NCI-H345 treated with DMSO at 0.1 percent for 48 hours (cell line): ENCODE measurements around the gene CMC2.

Source experiments
- DNase-seq: peaks from one replicate; lab custom pipeline; 2025; ENCODE audit not compliant: unreplicated experiment; lab: John Stamatoyannopoulos, UW

CMC2 gene

DNA sequence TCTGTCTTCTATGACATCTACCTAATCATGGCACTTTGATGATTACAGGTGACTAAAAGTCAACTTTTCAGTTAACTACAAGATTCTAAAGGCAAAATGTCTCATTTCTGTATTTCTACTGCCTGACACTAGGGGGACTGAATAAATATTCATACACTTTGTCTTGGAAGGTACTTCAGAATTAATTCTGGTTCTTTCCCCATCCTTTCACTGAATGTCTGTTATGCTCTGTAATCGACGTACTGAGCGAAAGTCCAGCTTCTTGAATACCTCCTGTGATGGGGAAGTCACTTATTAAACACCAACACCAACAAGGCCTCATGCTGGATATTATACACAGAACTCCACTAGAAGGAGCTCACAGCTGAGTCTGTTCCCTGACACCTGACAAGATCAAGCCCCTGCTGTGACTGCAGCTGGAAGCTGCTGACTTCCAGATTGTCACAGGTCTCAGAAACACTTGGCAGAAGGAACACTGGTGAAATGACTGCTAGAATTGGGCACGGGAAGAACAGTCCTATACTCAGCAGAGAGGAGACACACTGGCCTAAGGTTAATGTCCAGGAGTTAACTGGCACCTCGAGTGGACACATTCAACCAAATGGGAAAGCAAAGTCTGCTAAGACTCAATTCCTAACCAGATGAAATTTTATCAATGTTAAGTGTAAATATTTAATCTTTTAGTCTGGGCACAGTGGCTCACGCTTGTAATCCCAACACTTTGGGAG lies 31.9 kb downstream of the CMC2 start:
- no peak for DNase-seq

- DNase-seq: no peak
These were observed 32.7 kb downstream of the CMC2 start for GRCh38 chr16:80973991-80974390.

- DNase-seq: no peak
These were observed 34.1 kb downstream of the CMC2 start for GRCh38 chr16:80972611-80973010.

GRCh38 chr16:80971819-80972218 lies 34.9 kb downstream of the CMC2 start:
- DNase-seq: no peak

DNA sequence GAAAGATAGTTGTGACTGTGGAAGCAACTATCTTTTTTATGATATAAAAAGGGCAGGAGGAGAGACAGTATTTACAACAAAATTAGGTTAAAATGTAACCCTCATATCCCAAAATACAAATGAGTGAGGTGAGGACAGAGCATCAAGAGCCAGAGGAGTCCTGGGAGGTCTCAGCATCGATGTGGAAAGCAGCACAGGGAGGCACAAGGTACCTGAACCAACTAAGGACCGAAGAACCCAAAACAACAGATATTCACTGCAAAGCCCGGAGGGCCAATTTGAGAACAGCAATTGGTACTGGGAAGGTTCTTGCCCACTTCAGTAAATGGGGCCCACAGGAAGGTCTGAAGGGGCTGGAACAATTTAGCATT lies 37.6 kb downstream of the CMC2 start:
- DNase-seq: no peak

DNA sequence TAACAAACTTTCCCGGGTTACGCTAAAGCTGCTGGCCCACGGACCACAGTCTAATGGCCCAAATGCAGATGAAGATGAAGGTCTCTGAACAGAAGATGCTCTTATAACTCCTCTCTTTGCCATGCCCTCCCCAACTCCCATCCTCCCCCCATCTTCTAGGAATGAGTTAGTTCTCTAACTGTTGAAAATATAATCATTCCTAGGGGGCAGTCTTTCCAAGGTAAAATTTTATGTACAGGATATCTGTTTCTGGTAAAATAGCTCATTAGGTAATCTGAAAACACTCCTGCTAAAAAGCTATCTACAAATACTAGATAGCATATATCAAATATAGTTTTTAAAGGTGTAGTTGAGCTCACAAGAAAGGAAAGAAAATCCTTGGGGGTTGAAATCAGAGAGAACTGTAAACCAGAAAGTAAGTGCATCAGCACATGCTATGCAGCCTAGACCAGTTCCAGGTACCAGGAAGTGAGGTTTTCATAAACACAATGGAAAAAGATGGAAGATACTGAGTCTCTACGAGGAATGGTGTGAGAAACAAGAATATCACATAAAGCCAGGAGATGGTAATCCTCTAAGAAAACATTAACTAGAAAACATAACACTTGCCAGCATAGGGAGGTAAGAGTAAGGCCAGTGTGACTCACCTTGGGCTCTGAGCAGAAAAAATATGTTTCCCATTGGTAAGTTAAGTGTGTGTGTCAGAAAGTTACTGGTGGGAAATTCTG lies 38.1 kb downstream of the CMC2 start:
- no peak for DNase-seq

- DNase-seq: no peak
These were observed 40.1 kb downstream of the CMC2 start for GRCh38 chr16:80966617-80967016.

GRCh38 chr16:80964351-80964750 lies 42.3 kb downstream of the CMC2 start:
- DNase-seq: no peak

DNA sequence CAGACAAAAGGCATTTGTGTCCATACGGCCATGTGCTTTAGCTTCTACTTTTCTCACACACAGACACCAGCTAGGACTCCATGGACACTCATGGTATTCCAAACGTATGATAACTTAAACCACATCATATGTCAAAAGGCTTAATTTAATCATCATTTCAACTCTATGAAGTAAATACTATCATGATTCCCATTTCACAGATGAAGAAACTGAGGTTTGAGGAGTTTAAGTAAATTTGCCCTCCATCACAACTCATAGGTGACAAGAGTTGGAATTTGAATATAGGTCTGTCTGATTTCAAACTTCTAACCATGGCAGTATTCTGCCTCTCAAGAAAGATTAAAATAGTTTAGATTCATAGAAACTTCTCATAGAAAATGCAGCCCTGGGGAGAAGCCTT lies 43.8 kb downstream of the CMC2 start:
- no peak for DNase-seq

GRCh38 chr16:80958284-80958683 lies 48.4 kb downstream of the CMC2 start:
- no peak for DNase-seq

DNA sequence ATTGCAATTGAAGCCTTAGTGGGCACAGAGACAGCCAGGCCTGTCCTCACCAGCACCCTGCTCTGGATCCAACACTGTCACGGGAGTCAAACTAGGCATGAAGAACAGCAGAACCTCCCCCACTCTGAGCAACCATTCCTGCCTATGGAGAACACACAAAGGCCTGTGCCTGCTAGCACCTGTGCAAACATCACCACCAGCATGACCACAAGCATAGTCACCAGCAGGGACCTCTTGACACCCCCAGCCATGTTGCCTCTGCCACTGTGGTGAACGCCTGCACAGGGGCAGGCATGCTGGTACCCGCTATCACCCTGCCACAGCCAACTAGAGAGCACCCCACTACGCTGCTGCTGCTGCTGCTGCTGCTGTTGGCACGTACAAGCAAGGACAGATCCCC lies 51.7 kb downstream of the CMC2 start:
- DNase-seq: no peak

GRCh38 chr16:80948886-80949493 lies 57.7 kb downstream of the CMC2 start:
- DNase-seq: no peak

DNA sequence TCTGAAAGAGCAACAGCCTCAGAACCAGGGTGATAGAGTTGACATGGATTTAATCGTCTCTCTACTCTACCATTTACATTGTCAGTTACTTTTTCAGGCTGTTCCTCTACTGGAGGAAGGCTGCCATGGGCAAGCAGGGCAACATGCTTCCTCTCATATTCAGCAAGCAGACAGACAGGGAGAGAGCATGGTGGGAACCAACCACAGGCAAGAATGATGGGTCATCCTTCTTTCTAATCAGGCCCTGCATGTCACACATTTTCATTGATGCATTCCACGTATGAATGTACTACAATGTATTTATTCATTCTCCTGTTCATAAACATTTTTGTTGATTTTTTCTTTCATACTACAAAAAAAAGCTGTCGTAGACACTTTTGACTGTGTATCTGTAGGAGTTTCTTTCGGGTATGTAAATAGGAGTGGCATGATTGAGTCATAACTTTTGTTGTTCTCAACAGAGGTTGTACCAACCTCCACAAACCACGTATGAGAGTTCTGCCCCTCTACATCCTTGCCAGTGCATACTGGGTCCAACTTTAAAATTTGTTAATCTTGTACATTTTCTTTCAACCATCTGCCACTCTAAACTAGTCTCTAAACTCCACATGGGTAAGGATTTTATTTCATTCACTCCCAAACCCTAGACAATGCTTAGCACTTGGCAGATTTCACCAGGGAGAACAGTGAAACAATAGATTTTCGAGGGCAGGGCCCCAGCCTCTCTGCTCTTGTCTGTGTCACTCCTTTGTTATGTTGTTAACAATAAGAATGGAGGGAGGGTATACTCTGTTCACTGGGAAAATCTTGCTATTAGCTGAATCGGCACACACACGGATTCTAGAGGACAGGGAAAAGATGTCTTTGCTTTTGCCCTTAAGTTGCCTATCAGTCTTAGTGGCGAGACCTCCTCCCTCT lies 58.7 kb downstream of the CMC2 start:
- no peak for DNase-seq

DNA sequence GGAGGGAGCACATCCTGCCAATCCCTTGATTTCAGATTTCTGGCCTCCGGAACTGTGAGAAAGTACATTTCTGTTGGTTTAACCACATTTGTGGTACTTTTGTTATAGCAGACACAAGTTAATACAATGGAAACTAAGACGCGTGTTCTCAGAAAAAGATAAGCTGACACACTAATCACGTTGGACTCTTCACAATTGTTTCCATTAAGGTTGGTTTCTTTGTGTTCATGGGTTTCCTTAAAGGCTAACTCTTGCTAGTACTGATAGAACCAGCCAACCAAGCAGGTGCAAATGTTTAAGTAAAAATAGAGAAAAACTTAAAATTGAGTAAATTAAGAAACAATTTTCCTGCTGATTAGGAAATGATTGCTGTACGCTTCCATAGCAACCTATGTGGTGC lies 59.4 kb downstream of the CMC2 start:
- no peak for DNase-seq

- DNase-seq: no peak
These were observed 60.2 kb downstream of the CMC2 start for GRCh38 chr16:80946481-80946880.

DNA sequence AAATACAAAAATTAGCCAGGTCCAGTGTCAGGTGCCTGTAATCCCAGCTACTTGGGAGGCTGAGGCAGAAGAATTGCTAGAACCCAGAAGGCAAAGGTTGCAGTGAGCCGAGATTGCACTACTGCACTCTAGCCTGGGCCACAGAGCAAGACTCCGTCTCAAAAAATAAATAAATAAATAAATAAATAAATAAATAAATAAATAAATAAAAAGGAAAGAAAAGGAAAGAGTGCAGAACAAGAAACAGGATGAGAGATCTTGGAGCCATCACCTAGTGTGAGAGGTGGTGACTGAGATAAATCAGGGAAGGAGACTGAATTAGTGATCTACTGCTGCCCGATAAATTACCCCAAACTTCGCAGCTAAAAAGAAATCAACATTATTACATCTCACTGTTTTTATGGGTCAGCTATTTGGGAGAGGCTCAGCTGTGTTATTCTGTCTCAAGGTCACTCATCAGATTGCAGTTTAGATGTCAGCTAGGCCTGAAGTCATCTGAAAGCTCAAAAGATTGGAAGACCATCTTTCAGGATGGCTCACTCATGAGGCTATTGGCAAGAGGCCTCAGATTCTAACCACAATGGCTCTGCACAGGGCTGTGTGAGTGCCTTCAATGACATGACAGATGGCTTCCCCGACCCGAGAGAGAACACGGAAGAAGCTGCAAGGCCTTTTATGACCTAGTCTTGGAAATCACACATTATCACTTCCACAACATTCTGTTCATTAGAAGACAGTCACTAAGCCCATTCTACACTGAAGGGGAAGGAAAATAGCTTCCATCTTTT lies 66.4 kb downstream of the CMC2 start:
- DNase-seq: no peak

- DNase-seq: no peak
These were observed 67.8 kb downstream of the CMC2 start for GRCh38 chr16:80938879-80939260.

DNA sequence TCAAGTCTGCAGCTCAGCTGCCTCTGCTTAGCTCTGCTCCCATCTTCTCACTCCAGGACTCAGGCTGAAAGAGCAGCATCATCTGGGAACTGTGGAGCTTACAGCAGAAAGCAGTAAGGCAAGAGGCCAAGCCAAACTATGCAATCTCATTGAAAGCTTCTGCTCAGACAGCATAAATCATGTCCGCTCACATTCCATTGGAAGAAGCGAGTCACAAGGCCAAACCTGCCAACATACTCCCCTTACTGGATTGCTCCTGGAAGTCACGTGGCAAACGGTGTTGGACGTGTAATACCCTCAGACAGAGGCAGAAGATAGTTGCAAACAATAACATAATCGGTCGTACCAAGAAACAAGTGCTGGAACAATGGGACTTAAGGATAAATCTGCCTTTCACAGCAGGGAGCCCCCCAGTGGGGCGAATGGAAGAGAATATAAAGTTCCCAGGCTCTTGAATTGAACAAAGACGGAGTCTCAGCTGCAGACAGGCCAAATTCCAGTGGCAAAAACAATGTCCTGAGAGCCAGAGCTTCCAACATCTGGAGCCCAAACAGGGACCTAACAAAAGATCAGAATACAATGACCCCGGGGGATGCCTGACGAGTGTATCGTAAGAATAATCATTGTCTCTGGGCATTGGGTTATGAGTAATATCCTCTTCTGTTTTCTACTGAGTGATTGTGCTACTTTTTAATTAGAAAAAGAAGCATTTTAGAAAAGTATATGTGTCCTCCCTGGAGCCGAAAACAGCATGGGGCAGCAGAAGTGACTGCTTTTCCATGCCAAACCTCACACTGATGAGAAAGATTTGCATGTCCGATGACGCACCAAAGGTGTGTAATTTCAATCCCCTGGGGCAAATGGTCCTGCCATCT lies 68.4 kb downstream of the CMC2 start:
- no peak for DNase-seq

- no peak for DNase-seq
These were observed 70.3 kb downstream of the CMC2 start for GRCh38 chr16:80936410-80936809.

DNA sequence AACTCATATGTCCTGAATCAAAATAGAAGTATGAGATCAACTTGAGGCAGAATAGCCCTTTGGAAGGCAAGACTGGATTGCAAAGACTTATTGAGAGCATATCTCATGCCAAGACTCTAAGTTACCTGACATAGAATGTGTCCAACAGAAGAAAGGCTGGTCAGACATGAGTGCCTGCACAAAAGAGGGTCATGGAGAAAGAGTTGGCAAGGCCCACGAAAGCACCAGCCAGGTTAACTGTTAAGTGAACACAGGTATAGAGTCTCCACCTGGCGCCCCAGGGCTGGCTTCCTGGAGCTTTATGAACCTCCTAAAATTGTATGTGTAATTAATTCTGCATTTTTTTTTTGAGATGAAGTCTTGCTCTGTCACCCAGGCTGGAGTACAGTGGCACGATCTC lies 71.0 kb downstream of the CMC2 start:
- no peak for DNase-seq
